Breast epithelium (tissue), 3 donors: Measurements from ENCODE around the gene HENMT1.

Source experiments
- CTCF ChIP-seq, 3 donors: fragments of 450-650 bp; IDR thresholded peaks; one replicate each; pipeline ENCODE4 v1.5.1; 2016 to 2017; ENCODE audit warnings: antibody characterized with exemption in 3 of 3, mild to moderate bottlenecking in 3 of 3, moderate library complexity in 3 of 3
- POLR2AphosphoS5 ChIP-seq, 3 donors: sonication (generic); formaldehyde crosslinking; IDR thresholded peaks; one replicate each; pipeline ENCODE4 v1.6.1; 2017; ENCODE audit warnings: antibody characterized with exemption in 3 of 3

- no peak for TF ChIP-seq CTCF (IDR thresholded peaks at IDR 0.05)
- TF ChIP-seq POLR2AphosphoS5 (IDR thresholded peaks at IDR 0.05): no peak
Measured at GRCh38 chr1:108617008-108617723, 43.7 kb downstream of the HENMT1 start.
